Spleen (tissue), 11 donors: ENCODE results near the gene CYP2D6. TPM values are rescaled to one million over a fixed set of nuclear protein-coding genes. Genes with fewer than 3 reads are reported as not detected.
"Not testable (repeated sequence)": the region's sequence is repeated elsewhere in the genome, so short reads cannot be mapped to it uniquely, and the experiment has no call there.

Experiments used
- DNase-seq: peaks from one replicate; pipeline ENCODE4 v3.0.0-alpha.2; 2020
- H3K27ac ChIP-seq, 8 donors: fragments of 200-600 bp; sonication (generic) in 7 of 8; 1 replicate in 4 of 8; 2 replicates in 4 of 8; pipeline versions ENCODE4 v1.5.0 to v1.8.0; 2016 to 2021; ENCODE audit warnings: inconsistent platforms in 4 of 8, mild to moderate bottlenecking in 4 of 8, moderate library complexity in 1 of 8
- H3K27me3 ChIP-seq, 7 donors: fragments of 200-600 bp; sonication (generic) in 6 of 7; replicated peaks in 1 of 7; 1 replicate in 4 of 7; 2 replicates in 3 of 7; pipeline versions ENCODE4 v1.5.0 to v1.8.0; 2016 to 2021; ENCODE audit warnings: inconsistent platforms in 3 of 7, mild to moderate bottlenecking in 1 of 7
- H3K36me3 ChIP-seq, 6 donors: fragments of 200-600 bp; sonication (generic) in 5 of 6; 1 replicate in 4 of 6; 2 replicates in 2 of 6; pipeline versions ENCODE4 v1.5.0 to v1.8.0; 2016 to 2021; ENCODE audit warnings: inconsistent platforms in 2 of 6
- H3K4me1 ChIP-seq, 6 donors: fragments of 200-600 bp; sonication (generic) in 5 of 6; 1 replicate in 3 of 6; 2 replicates in 3 of 6; pipeline versions ENCODE4 v1.5.0 to v1.8.0; 2016 to 2021; ENCODE audit warnings: inconsistent platforms in 3 of 6
- H3K4me3 ChIP-seq, 8 donors: fragments of 200-600 bp; sonication (generic) in 7 of 8; 1 replicate in 4 of 8; 2 replicates in 4 of 8; pipeline versions ENCODE4 v1.5.0 to v1.8.0; 2016 to 2021; ENCODE audit warnings: inconsistent platforms in 4 of 8, mild to moderate bottlenecking in 4 of 8, moderate library complexity in 2 of 8
- H3K9me3 ChIP-seq, 8 donors: fragments of 200-600 bp; sonication (generic) in 7 of 8; 1 replicate in 4 of 8; 2 replicates in 4 of 8; pipeline versions ENCODE4 v1.5.0 to v1.8.0; 2016 to 2021; ENCODE audit warnings: inconsistent platforms in 4 of 8
- CTCF ChIP-seq, 11 experiments: fragments of 200-600 bp in 7 of 11; fragments of 450-650 bp in 4 of 11; sonication (generic) in 4 of 11; IDR thresholded peaks in 8 of 11; conservative IDR thresholded peaks in 3 of 11; 1 replicate in 7 of 11; 2 replicates in 4 of 11; pipeline versions ENCODE4 v1.4.0 to v1.8.0; 2016 to 2021; ENCODE audit warnings: antibody characterized with exemption in 11 of 11, inconsistent platforms in 4 of 11, mild to moderate bottlenecking in 1 of 11
- POLR2A ChIP-seq, 3 donors: fragments of 450-650 bp; IDR thresholded peaks; one replicate each; pipeline ENCODE4 v1.5.1; 2017; ENCODE audit warnings: antibody characterized with exemption in 3 of 3, mild to moderate bottlenecking in 1 of 3
- POLR2AphosphoS5 ChIP-seq, 3 donors: sonication (generic); formaldehyde crosslinking; IDR thresholded peaks; one replicate each; pipeline ENCODE4 v1.5.1; 2017; ENCODE audit warnings: antibody characterized with exemption in 3 of 3
- WGBS, 5 donors: extraction: QIAGEN DNeasy Blood & Tissue Kit in 3 of 5; methylation state at CpG; one replicate each; pipeline versions ENCODE4 v1.1.5 to v1.1.7; 2013 to 2018; 5-methylcytosine and 5-hydroxymethylcytosine counted together
- intact Hi-C: fragments of 100-400 bp; cut with DNase I; formaldehyde crosslinking; loops from one replicate; pipeline ENCODE4 v1.15.0; 2023; ENCODE audit warnings: low total_unique reads
- polyA plus RNA-seq, 3 donors: library from polyadenylated mRNA; stranded (reverse); fragments of 200-250 nt; gene quantifications; one replicate each; pipeline ENCODE4 v1.2.1, GENCODE V29; 2013
- total RNA-seq, 7 donors: library from RNA; depleted of rRNA in 3 of 7; stranded (reverse); fragments of >200 nt in 3 of 7; fragmentation: NEBNext Ultra II Directional in 4 of 7; extraction: Animal tissue kit (Norgen Biotek cat#: 25700) in 4 of 7; gene quantifications; one replicate each; pipeline versions ENCODE4 v1.1.0 to v1.2.1, GENCODE V29; 2016 to 2021
- donor health status: healthy with polysubstance abuse.
- donor health status: DM: no; HTN: no; CAD: no; lungs with moderate emphysema.
- donor health status: DM: no; HTN: no; CAD: no.
- donor health status: Bipolar disorder and iron deficiency.
- donor health status: healthy.
- donor health status: DM: no; HTN: no; CAD: no.
- donor health status: DM: yes; HTN: yes; CAD: no.

The CYP2D6 gene
- total and polyA plus RNA-seq, 10 donors, result 1.2 to 3.6 (median 2.4) TPM

GRCh38 chr22:42127606-42128005 lies 3.0 kb downstream of the CYP2D6 start:
- Histone ChIP-seq H3K4me1 (no peaks in the 10 kb centered on the region), H3K36me3 (peaks cover 0 to 7% (median 0%) of the 10 kb centered on the region in 6 donors), H3K27me3 (peaks cover 0 to 3% (median 0%) of the 10 kb centered on the region in 7 donors), H3K4me3 (no peak overlapping the region), H3K9me3 (no peaks in the 10 kb centered on the region), H3K27ac (no peak overlapping the region)
- WGBS, 5 donors, result 86 to 97% (median 89%) methylated on average over 4 to 16 of the region's 16 CpGs
- DNase-seq, result no peak
- intact Hi-C loops, result no loop called here
- TF ChIP-seq POLR2AphosphoS5 (IDR thresholded peaks at IDR 0.05), result peak in 1 of 3 donors; percentile 7
- no peak for TF ChIP-seq POLR2A (IDR thresholded peaks at IDR 0.05)

GRCh38 chr22:42123529-42123928 lies 7.1 kb downstream of the CYP2D6 start:
- H3K9me3 ChIP-seq, H3K36me3 ChIP-seq, H3K27ac ChIP-seq, DNase-seq, intact Hi-C loops, H3K4me3 ChIP-seq, H3K27me3 ChIP-seq: not testable (repeated sequence)
- H3K4me1 ChIP-seq, result peaks cover 3 to 22% (median 16%) of the 10 kb centered on the region in 6 donors
- WGBS, 5 donors, result no CpG with 5 or more reads among the region's 4 CpGs

GRCh38 chr22:42120231-42121021 lies 10.2 kb downstream of the CYP2D6 start:
- DNase-seq, H3K36me3 ChIP-seq, H3K27me3 ChIP-seq, intact Hi-C loops: not testable (repeated sequence)
- Histone ChIP-seq H3K4me3 (peak overlapping the region in 2 of 8 donors; percentile 4 to 34), H3K27ac (peak overlapping the region in 2 of 8 donors; percentile 23 to 48), H3K9me3 (peaks cover 0 to 14% (median 10%) of the 10 kb centered on the region in 8 donors), H3K4me1 (peaks cover 3 to 22% (median 16%) of the 10 kb centered on the region in 6 donors)
- 19 to 38% (median 32%) methylated on average over 15 of the region's 15 CpGs for WGBS, 5 donors

- peaks cover 0 to 27% (median 24%) of the 10 kb centered on the region in 8 donors for H3K9me3 ChIP-seq
- TF ChIP-seq CTCF (IDR thresholded peaks at IDR 0.05 in 8 of 11, conservative IDR thresholded peaks at IDR 0.05 in 3 of 11), result no peak
- TF ChIP-seq POLR2A (IDR thresholded peaks at IDR 0.05), result no peak
- no peak for TF ChIP-seq POLR2AphosphoS5 (IDR thresholded peaks at IDR 0.05)
- H3K4me1 ChIP-seq, result peaks cover 3 to 22% (median 16%) of the 10 kb centered on the region in 6 donors
- H3K4me3 ChIP-seq, result no peak overlapping the region
- no peak for DNase-seq
- intact Hi-C loops, result no loop called here
- H3K36me3 ChIP-seq, result peaks cover 0 to 5% (median 0%) of the 10 kb centered on the region in 6 donors
- H3K27ac ChIP-seq, result no peak overlapping the region
- WGBS, 5 donors, result 87 to 93% (median 90%) methylated on average over 4 of the region's 4 CpGs
- H3K27me3 ChIP-seq, result no peaks in the 10 kb centered on the region
These were observed 13.7 kb downstream of the CYP2D6 start for GRCh38 chr22:42116848-42117424.

- WGBS, 5 donors, result 82 to 93% (median 86%) methylated on average over 6 of the region's 6 CpGs
- H3K27ac ChIP-seq, H3K4me1 ChIP-seq, H3K4me3 ChIP-seq, DNase-seq, H3K36me3 ChIP-seq, H3K27me3 ChIP-seq, intact Hi-C loops: not testable (repeated sequence)
- H3K9me3 ChIP-seq, result peaks cover 0 to 27% (median 24%) of the 10 kb centered on the region in 8 donors
These were observed 15.2 kb downstream of the CYP2D6 start for GRCh38 chr22:42115420-42115830.

GRCh38 chr22:42114721-42115120 lies 15.9 kb downstream of the CYP2D6 start:
- Histone ChIP-seq H3K27me3 (no peaks in the 10 kb centered on the region), H3K27ac (no peak overlapping the region), H3K36me3 (peaks cover 0 to 5% (median 0%) of the 10 kb centered on the region in 6 donors), H3K9me3 (peaks cover 0 to 27% (median 24%) of the 10 kb centered on the region in 8 donors), H3K4me1 (peaks cover 0 to 1% (median under 1%) of the 10 kb centered on the region in 6 donors), H3K4me3 (no peak overlapping the region)
- WGBS, 5 donors, result 86 to 97% (median 93%) methylated on average over 7 of the region's 7 CpGs
- intact Hi-C loops, result no loop called here
- DNase-seq, result no peak
- no peak for TF ChIP-seq POLR2A (IDR thresholded peaks at IDR 0.05)
- peak in 3 of 11 experiments; percentile 12 to 25 (median 20) for TF ChIP-seq CTCF (IDR thresholded peaks at IDR 0.05 in 8 of 11, conservative IDR thresholded peaks at IDR 0.05 in 3 of 11)

- H3K36me3 ChIP-seq, H3K27ac ChIP-seq, H3K4me3 ChIP-seq, DNase-seq, intact Hi-C loops, H3K4me1 ChIP-seq, H3K27me3 ChIP-seq: not testable (repeated sequence)
- 15 to 33% (median 20%) methylated on average over 2 to 4 of the region's 4 CpGs for WGBS, 5 donors
- peaks cover 0 to 27% (median 24%) of the 10 kb centered on the region in 8 donors for H3K9me3 ChIP-seq
These were observed 17.8 kb downstream of the CYP2D6 start for GRCh38 chr22:42112793-42113192.
